GM10266 (cell line): ENCODE measurements around the gene RMND5A.

ENCODE experiments used
- DNase-seq: peaks from one replicate; pipeline ENCODE4 v3.0.0; 2012; ENCODE audit errors: extremely low spot score
- TF ChIP-seq, protein P1 (sequence below): IDR thresholded peaks from 2 replicates; pipeline ENCODE4 v1.5.1; 2012; ENCODE audit warnings: mild to moderate bottlenecking, low read depth; ENCODE audit not compliant: control insufficient read depth, insufficient read depth; ENCODE audit errors: missing control alignments

Gene RMND5A

DNA sequence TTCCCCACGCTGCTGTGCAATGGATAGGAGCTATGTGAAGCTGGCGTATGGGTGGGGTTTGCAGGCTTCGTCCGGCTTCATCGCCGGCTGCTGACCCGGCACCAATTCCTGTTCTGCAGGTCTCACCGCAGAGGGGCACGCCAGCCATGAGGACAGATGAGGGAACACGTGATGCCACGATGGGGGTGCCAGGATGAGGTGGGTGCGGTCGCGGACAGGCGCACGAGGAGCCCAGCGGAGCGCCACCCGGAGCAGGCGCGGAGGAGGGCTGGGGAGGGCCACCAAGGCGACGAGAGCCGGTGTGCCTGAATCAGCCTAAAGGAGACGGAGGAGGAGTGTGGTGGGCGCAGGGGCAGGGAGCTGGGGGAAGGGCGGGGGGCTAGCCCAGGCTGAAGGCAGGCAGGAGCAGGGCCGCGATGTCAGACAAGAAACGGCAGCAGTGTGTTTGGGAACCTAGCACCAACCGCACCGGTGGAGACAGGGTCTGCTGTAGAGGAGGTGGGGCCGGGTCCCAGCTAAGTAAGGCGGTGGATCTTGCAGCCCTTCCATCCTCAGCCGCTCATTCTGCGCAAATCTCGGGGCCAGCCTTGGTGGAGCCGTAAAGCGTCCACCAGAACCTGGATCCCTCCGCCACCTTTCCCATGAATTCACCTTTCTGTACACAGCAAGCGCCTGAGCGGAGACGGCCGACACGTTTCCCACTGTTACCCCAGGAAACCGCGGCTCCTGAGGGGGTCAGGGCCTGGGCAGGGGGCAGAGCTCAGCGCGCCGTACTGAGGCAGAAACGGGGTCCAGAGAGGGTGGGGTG, 87.6 kb downstream of the RMND5A start:
- DNase-seq, result peak; percentile 58
- TF ChIP-seq, protein P1, sequence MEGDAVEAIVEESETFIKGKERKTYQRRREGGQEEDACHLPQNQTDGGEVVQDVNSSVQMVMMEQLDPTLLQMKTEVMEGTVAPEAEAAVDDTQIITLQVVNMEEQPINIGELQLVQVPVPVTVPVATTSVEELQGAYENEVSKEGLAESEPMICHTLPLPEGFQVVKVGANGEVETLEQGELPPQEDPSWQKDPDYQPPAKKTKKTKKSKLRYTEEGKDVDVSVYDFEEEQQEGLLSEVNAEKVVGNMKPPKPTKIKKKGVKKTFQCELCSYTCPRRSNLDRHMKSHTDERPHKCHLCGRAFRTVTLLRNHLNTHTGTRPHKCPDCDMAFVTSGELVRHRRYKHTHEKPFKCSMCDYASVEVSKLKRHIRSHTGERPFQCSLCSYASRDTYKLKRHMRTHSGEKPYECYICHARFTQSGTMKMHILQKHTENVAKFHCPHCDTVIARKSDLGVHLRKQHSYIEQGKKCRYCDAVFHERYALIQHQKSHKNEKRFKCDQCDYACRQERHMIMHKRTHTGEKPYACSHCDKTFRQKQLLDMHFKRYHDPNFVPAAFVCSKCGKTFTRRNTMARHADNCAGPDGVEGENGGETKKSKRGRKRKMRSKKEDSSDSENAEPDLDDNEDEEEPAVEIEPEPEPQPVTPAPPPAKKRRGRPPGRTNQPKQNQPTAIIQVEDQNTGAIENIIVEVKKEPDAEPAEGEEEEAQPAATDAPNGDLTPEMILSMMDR, result no peak

DNA sequence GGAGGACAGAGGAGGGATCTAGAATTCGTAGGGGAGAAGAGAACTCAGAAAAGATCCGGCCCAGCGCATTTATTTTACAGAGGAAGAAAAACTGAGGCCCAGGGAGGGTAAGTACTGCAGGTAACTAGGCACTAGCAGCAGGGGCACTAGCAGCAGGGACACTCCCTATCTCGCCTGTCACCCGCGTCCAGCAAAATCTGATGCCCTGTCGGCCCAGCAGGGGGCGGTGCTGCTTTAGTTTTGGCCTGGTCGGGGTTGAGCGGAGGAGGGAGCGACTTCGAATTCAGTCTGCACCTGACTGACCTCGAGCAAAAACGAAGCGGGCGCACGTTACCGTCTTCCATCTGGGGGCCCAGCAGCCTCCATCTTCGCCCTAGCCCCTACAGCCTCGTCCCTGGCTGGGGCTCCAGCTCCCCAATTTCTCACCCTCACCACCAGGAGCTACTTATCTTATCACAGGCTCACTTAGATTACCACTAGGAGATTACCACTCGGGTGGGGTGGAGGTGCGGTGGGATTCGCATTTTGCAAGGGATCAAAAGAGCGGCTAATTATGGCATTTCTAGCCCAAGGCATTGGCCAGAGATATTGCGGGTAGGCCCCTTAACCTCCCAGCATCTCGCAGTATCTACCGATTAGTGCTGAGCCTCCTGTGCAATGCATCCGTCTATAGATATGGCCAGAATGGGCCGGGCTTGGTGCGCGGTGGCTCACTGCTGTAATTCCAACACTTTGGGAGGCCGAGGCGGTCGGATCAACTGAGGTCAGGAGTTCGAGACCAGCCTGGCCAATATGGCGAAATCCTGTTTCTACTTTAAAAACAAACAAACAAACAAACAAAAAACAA, 88.4 kb downstream of the RMND5A start:
- DNase-seq, result peak; percentile 95
- TF ChIP-seq, protein P1, result peak; percentile 96

DNA sequence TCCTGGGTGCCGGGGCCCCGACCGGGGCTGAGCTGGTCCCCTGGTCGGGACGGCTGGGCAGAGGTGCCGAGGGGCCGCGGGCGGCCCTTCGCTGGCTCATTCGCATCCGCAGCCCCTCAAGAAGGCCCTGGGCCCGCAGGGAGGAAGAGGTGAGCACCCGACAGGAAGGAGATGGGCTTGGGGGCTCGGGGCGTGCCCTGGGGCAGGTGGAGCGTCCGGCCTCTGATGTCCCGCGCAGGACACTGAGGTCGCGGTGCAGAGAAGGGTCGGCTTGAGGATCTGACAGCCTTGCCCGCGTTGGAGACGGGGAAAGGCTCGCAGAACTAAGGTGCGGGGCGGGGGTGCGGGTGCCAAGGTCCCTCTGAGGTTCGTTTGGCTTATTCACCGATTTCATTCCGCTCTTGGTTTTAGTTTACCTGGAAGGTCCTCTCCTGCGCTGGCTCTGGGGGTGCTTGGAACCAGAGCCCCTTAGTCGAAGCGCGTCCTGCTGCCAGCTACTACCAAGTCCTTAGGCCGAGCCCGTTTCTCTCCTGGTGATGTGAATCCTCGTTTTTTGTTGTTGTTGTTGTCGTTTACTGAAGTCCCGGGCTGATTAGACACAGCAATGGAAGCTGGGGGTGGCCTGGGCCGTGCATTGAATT, 89.5 kb downstream of the RMND5A start:
- TF ChIP-seq, protein P1, result no peak
- no peak for DNase-seq

DNA sequence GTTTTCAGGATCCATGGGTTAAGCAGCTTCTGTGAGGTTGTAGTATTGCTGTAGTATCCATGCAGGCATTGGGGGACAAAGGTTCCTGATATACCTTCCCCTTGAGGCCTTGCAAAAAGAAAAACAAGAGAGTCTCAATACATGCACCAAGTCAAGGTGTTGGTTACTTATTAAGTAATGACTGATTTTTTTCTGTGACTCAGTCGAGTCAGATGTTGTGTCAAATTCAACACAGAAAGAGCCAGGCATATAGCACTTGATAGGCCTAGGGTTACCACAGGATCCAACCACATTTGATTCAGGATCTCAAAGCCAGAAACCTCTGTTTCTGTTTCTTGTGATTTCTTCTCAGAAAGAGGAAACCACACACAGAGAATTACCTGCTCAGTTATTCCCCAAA, 95.5 kb downstream of the RMND5A start:
- DNase-seq, result no peak
- TF ChIP-seq, protein P1, result no peak

DNA sequence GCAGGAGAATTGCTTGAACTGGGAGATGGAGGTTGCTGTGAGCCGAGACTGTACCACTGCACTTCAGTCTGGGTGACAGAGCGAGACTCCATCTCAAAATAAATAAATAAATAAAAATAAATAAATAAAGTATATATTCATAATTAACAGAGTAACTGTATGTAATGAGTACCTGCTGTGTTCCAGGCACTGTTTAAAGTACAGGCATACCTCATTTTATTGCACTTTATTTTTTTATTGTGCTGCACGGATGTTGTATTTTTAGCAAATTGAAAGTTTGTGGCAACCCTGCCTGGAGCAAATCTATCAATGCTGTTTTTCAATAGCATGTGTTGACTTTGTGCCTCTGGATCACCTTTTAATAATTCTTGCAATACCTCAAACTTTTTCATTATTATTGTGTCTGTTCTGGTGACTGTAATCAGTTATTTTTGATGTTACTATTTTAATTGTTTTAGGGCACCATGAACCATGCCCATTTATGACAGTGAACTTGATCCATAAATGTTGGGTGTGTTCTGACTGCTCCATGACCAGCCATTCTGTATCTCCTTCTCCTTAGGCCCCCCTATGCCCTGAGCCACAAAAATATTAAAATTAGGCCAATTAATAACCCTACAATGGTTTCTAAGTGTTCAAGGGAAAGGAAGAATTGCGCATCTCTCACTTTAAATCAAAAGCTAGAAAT, 98.2 kb downstream of the RMND5A start:
- TF ChIP-seq, protein P1, result no peak
- no peak for DNase-seq

DNA sequence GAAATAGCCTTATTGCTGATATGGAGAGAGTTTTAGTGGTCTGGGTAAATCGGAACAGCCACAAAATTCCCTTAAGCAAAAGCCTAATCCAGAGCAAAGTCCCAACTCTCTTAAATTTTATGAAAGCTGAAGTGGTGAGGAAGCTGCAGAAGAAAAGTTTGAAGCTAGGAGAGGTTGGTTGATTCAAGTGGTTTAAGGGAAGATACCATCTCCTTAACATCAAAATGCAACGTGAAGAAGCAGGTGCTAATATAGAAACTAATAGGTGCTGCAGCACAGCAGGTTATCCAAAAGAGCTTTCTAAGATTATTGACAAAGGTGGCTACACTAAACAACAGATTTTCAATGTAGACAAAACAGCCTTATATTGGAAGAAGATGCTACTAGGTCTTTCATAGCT, 98.9 kb downstream of the RMND5A start:
- TF ChIP-seq, protein P1, result no peak
- no peak for DNase-seq
